NCI-H2227 (cell line): Measurements from ENCODE around the gene WDR27.

ENCODE experiments used
- DNase-seq: peaks from one replicate; lab custom pipeline; 2025; ENCODE audit not compliant: unreplicated experiment; lab: John Stamatoyannopoulos, UW

Gene WDR27

GRCh38 chr6:169641461-169642085 lies 60.3 kb downstream of the WDR27 start:
- DNase-seq = no peak

GRCh38 chr6:169640983-169641382 lies 60.8 kb downstream of the WDR27 start:
- DNase-seq = no peak

- no peak for DNase-seq
Observed at GRCh38 chr6:169640351-169640852, 61.4 kb downstream of the WDR27 start.

GRCh38 chr6:169639653-169640278 lies 62.1 kb downstream of the WDR27 start:
- DNase-seq = no peak

- no peak for DNase-seq
Observed at GRCh38 chr6:169638915-169639314, 62.9 kb downstream of the WDR27 start.

GRCh38 chr6:169638388-169638787 lies 63.4 kb downstream of the WDR27 start:
- no peak for DNase-seq

- DNase-seq = no peak
Observed at GRCh38 chr6:169635345-169635744, 66.5 kb downstream of the WDR27 start.

- DNase-seq = no peak
Observed at GRCh38 chr6:169632841-169633240, 69.0 kb downstream of the WDR27 start.

- no peak for DNase-seq
Observed at GRCh38 chr6:169629256-169629655, 72.6 kb downstream of the WDR27 start.

- DNase-seq = no peak
Observed at GRCh38 chr6:169627736-169628607, 73.9 kb downstream of the WDR27 start.

GRCh38 chr6:169626649-169627048 lies 75.2 kb downstream of the WDR27 start:
- no peak for DNase-seq

- DNase-seq = no peak
Observed at GRCh38 chr6:169626169-169626568, 75.7 kb downstream of the WDR27 start.

- no peak for DNase-seq
Observed at GRCh38 chr6:169625376-169625775, 76.5 kb downstream of the WDR27 start.

GRCh38 chr6:169624785-169625184 lies 77.0 kb downstream of the WDR27 start:
- DNase-seq = no peak

- no peak for DNase-seq
Observed at GRCh38 chr6:169623975-169624374, 77.9 kb downstream of the WDR27 start.

GRCh38 chr6:169623343-169623742 lies 78.5 kb downstream of the WDR27 start:
- DNase-seq = no peak

- no peak for DNase-seq
Observed at GRCh38 chr6:169622618-169623017, 79.2 kb downstream of the WDR27 start.

- DNase-seq = no peak
Observed at GRCh38 chr6:169621311-169621710, 80.5 kb downstream of the WDR27 start.

- no peak for DNase-seq
Observed at GRCh38 chr6:169620171-169621130, 81.4 kb downstream of the WDR27 start.

GRCh38 chr6:169619650-169620049 lies 82.2 kb downstream of the WDR27 start:
- DNase-seq = no peak
